GM18867 (cell line): ENCODE data around the gene NIBAN1.

Source experiments
- ATAC-seq: cut with Tn5 transposase; IDR thresholded peaks from one replicate; pipeline ENCODE4 v1.9.1; 2021; ENCODE audit warnings: mild to moderate bottlenecking, moderate library complexity; ENCODE audit not compliant: unreplicated experiment

Gene NIBAN1

DNA sequence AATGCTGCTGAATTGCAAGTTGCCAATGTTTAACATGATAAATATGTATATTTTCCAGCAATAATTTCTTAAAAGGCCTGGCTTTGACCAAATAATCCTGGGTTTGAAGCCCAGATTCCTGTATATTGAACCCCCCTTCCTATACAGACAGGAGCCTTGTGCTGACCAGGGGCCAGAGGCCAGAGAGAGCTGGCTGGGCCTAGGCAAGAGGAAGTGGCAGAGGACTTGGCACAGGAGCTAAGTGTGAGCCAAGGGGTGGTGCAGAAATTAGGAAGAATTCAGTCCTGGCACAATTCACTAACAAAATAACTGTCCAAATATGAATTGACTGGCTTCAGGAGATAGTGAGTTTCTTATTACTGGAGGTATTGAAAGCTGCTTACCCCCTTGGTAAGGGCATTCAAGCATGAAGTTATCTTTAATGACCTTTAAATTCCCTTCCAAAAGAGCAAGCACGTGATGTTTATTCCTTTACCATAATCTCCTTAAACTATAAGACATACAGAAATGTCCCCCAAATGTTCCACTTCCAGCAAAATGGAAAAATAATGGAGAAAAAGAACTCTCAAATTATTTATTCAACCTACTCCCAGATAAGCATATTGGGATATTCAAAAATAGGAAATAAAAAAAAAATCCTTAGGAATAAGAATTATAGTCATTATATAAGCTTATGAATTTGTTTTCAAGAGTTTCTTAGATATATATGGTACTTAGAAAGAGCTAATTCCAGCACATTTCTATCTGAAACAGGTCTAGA is 26.6 kb downstream of the NIBAN1 start:
- ATAC-seq, result no peak

GRCh38 chr1:184945678-184946412 is 28.5 kb downstream of the NIBAN1 start:
- peak; percentile 40 for ATAC-seq

GRCh38 chr1:184945029-184945428 is 29.3 kb downstream of the NIBAN1 start:
- peak; percentile 68 for ATAC-seq

DNA sequence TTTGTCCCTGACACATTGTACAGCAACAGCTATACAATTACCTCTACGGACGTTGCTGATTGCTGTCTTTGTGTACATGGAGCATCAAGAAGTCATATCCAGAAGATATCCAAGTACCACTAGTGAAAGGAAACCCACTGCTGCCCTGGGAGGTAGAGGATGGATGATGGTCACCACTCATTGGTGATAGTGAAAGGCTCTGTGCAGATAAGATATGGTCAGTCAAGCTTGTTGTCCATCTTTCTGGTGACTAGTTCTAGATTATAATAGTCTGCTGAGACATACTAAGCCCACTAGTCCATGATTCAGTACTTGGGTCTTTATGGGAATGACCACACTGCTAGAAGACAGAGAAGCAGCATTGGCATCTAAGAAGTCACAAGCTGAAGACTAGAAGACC is 30.3 kb downstream of the NIBAN1 start:
- no peak for ATAC-seq

DNA sequence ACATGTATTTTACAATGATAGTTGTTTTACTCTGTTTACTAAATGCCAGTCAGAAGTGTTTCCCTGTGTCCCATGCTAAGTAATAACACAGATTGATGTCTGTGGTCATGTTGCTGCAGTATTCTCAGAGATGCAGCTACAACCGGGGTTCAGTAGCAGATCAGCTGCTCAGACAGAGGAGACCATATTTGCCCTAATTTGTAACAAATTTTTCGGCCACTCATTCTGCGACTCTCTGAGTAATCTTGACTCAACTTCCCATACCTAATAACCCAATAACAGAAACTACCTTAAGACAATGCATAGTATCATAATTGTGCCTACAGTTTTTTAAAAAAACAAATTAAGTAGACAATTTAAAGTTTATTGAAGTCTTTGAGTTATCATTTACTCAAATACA is 32.6 kb downstream of the NIBAN1 start:
- ATAC-seq, result peak; percentile 62

DNA sequence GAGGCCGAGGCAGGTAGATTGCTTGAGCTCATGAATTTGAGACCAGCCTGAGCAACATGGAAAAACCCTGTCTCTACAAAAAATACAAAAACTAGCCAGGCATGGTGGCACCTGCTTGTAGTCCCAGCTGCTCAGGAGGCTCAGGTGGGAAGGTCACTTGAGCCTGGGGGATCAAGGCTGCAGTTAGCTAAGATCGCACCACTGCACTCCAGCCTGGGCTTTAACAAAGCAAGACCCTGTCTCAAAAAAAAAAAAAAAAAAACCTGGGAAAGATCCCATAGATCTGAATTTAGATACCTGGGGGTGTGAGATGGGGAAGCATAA is 32.9 kb downstream of the NIBAN1 start:
- no peak for ATAC-seq

DNA sequence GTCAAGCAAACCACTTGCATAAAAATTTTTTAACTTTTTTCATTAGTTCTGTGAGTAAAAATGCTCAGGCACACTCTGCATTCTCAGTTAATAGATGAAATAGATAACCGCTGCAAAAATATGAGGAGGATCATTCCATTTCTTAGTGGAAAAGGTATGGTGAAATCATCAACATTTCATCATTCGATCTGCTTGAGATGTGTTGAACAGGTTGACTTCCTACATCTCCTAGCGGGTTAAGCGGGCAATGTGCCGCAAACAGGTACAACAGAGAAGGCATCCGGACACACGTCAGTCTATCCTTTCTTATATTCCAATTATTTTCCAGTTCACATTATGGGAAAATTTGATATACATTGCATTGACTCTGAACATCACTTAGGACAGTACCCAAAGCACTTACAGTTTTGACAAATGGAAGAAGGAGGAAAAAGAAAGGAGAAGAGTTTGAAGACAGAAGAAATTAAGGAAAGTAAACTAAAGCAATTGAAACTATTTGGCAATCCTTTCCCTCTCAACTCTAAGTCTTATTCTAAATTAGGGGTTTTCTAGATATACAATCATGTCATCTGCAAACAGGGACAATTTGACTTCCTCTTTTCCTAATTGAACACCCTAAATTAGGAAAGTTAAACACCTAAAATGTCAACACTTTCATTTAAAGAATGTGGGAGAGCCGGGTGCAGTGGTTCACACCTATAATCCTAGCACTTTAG is 33.5 kb downstream of the NIBAN1 start:
- ATAC-seq, result no peak

DNA sequence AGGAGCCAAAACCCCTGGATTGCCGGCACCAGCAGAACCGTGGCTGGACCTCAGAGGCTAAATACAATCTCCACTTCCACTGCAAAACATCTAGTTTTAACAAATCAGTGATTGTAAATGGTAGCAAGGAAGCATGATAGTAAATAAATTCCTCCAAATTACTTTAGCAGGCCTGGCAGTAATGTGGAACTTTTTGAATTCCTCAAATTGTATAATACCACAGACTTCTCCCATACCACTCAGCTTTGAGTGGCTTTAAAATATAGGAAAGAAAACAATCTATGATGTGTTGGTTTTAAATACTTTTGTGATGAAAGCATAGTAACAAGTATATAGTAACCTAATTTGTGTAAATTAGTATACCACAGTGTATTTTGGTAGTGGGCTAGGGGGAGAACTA is 34.1 kb downstream of the NIBAN1 start:
- no peak for ATAC-seq

- no peak for ATAC-seq
Measured at GRCh38 chr1:184937729-184938128, 36.6 kb downstream of the NIBAN1 start.

- ATAC-seq, result no peak
Measured at GRCh38 chr1:184935920-184936798, 38.1 kb downstream of the NIBAN1 start.

GRCh38 chr1:184933944-184934343 is 40.4 kb downstream of the NIBAN1 start:
- no peak for ATAC-seq

- ATAC-seq, result no peak
Measured at GRCh38 chr1:184932319-184932718, 42.0 kb downstream of the NIBAN1 start.

DNA sequence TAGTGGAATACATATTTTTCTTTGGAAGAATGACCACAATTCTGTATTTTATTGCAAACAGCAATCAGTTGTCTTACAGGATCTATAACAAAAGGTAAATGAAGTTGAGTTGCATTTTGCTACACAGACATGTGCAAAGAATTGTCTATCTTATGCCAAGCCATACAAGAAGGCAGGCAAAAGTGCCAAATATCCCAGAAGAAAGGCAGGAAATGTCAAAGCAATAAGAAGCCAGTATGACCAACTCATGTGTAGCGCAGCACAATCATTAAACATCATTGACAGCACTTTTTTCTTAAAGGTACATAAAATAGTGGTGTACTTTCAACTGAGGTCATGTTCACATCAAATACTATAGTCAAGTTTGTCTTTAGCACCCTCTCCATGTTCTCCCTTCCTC is 42.7 kb downstream of the NIBAN1 start:
- ATAC-seq, result no peak

- ATAC-seq, result no peak
Measured at GRCh38 chr1:184930645-184931044, 43.7 kb downstream of the NIBAN1 start.

- no peak for ATAC-seq
Measured at GRCh38 chr1:184930232-184930631, 44.1 kb downstream of the NIBAN1 start.

- no peak for ATAC-seq
Measured at GRCh38 chr1:184929711-184930202, 44.6 kb downstream of the NIBAN1 start.

DNA sequence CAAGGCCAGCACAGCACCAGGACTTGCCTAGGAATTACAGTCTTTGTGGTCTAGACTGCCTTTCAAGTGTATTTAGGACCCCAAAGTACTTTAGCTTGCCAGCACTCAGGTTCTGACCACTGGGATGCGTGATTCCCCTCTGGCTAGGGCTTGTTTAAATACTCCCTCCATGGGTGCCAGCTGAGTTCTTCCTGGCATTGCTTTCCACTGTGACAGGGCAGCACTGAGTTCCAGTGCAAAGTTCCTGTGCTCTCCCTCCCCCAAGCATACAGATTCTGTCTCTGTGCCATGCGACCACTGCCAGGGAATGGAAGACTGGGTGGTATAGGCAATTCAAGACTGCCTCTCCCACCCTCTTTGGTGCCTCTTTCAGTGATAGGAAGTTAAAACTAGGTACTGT is 45.9 kb downstream of the NIBAN1 start:
- no peak for ATAC-seq
